ENCODE measurements around the gene SAXO1.

GRCh38 chr9:18925880-18926279, 107.1 kb downstream of the SAXO1 start:
- TF ChIP-seq CTCF (IDR thresholded peaks at IDR 0.05) (no peak), EP300 (IDR thresholded peaks at IDR 0.05) (no peak), POLR2AphosphoS5 (IDR thresholded peaks at IDR 0.05) (no peak), POLR2A (IDR thresholded peaks at IDR 0.05) (no peak)

Measured in suprapubic skin (tissue), 4 donors.